ENCODE data around the gene DYNLL1. TPM values are rescaled to one million over a fixed set of nuclear protein-coding genes. Genes with fewer than 3 reads are reported as not detected.
A peak's percentile ranks its signal among the peaks of the same experiment; 100 is the strongest.
"Not testable (repeated sequence)": the region's sequence is repeated elsewhere in the genome, so short reads cannot be mapped to it uniquely, and the experiment has no call there.

The DYNLL1 gene
- total RNA-seq (2021) (251 and 340 TPM in 2 replicates), Bru-seq, nascent RNA (percentile 60 among the genes with signal in this experiment), BruChase-seq, experiment 1, labeled RNA remaining after a 2-hour chase (percentile 67 among the genes with signal in this experiment), BruChase-seq, experiment 2, labeled RNA remaining after a 6-hour chase (percentile 88 among the genes with signal in this experiment)
- long read RNA-seq, transcript DYNLL1-202 (3 exons, 697 nt), result minor isoform, 14 of 228 reads
- long read RNA-seq, transcript DYNLL1-210 (1 exons, 670 nt), result minor isoform, 7 of 228 reads
- long read RNA-seq, transcript DYNLL1-201 (3 exons, 720 nt), result major isoform, 198 of 228 reads
- long read RNA-seq, partial matches to known transcripts, result 0 of 228 reads
- long read RNA-seq, other reads (novel, unspliced or antisense), result 5 of 228 reads

GRCh38 chr12:120495731-120496412, at the start of gene DYNLL1:
Gene DYNLL1 (plus strand): TSS chr12:120496113. CDS start chr12:120496422, 309 bp downstream.
- H3F3A ChIP-seq (ENCODE audit: insufficient read depth, low read depth), result peaks cover 33% of the 10 kb centered on the region
- intact Hi-C loops (cut with micrococcal nuclease; ENCODE audit: unreplicated experiment), result loop anchor here (1.0 to 2.0 kb wide), 4 partner anchors 21 to 139 kb away; partner anchors contain the start of genes COQ5 and SRSF9
- CTCF ChIA-PET, result interaction anchor here (0.7 to 1.1 kb wide), 4 partner anchors 21 to 329 kb away, joined by 4 to 11 read pairs (median 4); no protein-coding TSS in a partner anchor
- H3K4me3 ChIP-seq, result peak within 1 kb of the TSS; percentile 91
- POLR2A ChIA-PET (ENCODE audit: unreplicated experiment), result interaction anchor here (0.5 to 1.6 kb wide), 9 partner anchors 9 to 1926 kb away, joined by 3 to 26 read pairs (median 3); partner anchors contain the start of genes CLIP1, COX6A1, POP5 and RPLP0
- H3K9me3 ChIP-seq (ENCODE audit: insufficient read depth, low read depth), result no peaks in the 10 kb centered on the region
- peaks cover 23% of the 10 kb centered on the region for H4K20me1 ChIP-seq (ENCODE audit: insufficient read depth)
- H2AFZ ChIP-seq, result peak within 1 kb of the TSS; percentile 85
- H3K27ac ChIP-seq, result peak within 1 kb of the TSS; percentile 21; the same call in 1 of the 2 replicates
- peaks cover 8% of the 10 kb centered on the region for H3K36me3 ChIP-seq (ENCODE audit: low read depth)
- H3K79me2 ChIP-seq (ENCODE audit: low read depth), result peaks cover 47% of the 10 kb centered on the region
- peak; percentile 87 to 98 for DNase-seq
- peaks cover 23% of the 10 kb centered on the region for H3K4me1 ChIP-seq (replicated peaks; ENCODE audit: insufficient read depth)
- no TSS peak for BruUV-seq (replicated peaks)
- H3K27me3 ChIP-seq (ENCODE audit: insufficient read depth, low read depth), result no peaks in the 10 kb centered on the region
- TF ChIP-seq CTCF (conservative IDR thresholded peaks at IDR 0.05), result no peak
- no peak for TF ChIP-seq EZH2 (IDR thresholded peaks at IDR 0.05; ENCODE audit: low read depth)
- peak within 1 kb of the TSS; percentile 95 for H3K4me2 ChIP-seq
- H3K9me2 ChIP-seq (ENCODE audit: insufficient read depth), result no peaks in the 10 kb centered on the region

GRCh38 chr12:120446844-120447178, 49.1 kb upstream of the DYNLL1 start:
- H4K20me1 ChIP-seq (ENCODE audit: insufficient read depth); H3K9me2 ChIP-seq (ENCODE audit: insufficient read depth); CTCF ChIA-PET; H3K27me3 ChIP-seq (ENCODE audit: insufficient read depth, low read depth); DNase-seq; H3K9me3 ChIP-seq (ENCODE audit: insufficient read depth, low read depth); BruUV-seq (replicated peaks): not testable (repeated sequence)
- intact Hi-C loops (cut with micrococcal nuclease; ENCODE audit: unreplicated experiment), result loop anchor here (2.0 kb wide), 1 partner anchor 218 kb away; no protein-coding TSS in a partner anchor
- Histone ChIP-seq H3K79me2 (ENCODE audit: low read depth) (peaks cover 77% of the 10 kb centered on the region), H3K4me3 (peak overlapping the region; percentile 73), H3K27ac (peak overlapping the region; percentile 45; the same call in 1 of the 2 replicates), H3F3A (ENCODE audit: insufficient read depth, low read depth) (peaks cover 37% of the 10 kb centered on the region; the same call in 1 of the 2 replicates), H3K4me2 (peak overlapping the region; percentile 84), H2AFZ (peak overlapping the region; percentile 96), H3K4me1 (replicated peaks; ENCODE audit: insufficient read depth) (peaks cover 17% of the 10 kb centered on the region), H3K36me3 (ENCODE audit: low read depth) (peaks cover 23% of the 10 kb centered on the region)
- POLR2A ChIA-PET (ENCODE audit: unreplicated experiment), result interaction anchor here (0.7 kb wide), 1 partner anchor 208 kb away, joined by 5 read pairs; no protein-coding TSS in a partner anchor

- ChIA-PET CTCF (interaction anchor here (0.7 to 1.1 kb wide), 2 partner anchors 41 to 255 kb away, joined by 5 to 10 read pairs; no protein-coding TSS in a partner anchor), POLR2A (ENCODE audit: unreplicated experiment) (no interaction called here)
- Histone ChIP-seq H3K9me3 (ENCODE audit: insufficient read depth, low read depth) (no peaks in the 10 kb centered on the region), H3K4me2 (peak overlapping the region; percentile 84), H3K4me3 (no peak overlapping the region), H3K9me2 (ENCODE audit: insufficient read depth) (no peaks in the 10 kb centered on the region), H3K79me2 (ENCODE audit: low read depth) (peaks cover 75% of the 10 kb centered on the region), H4K20me1 (ENCODE audit: insufficient read depth) (0 out of 2 replicates have a peak, but pooled peaks cover 3% of the 10 kb centered on the region), H2AFZ (no peak overlapping the region), H3K4me1 (replicated peaks; ENCODE audit: insufficient read depth) (peaks cover 17% of the 10 kb centered on the region), H3K27ac (no peak overlapping the region), H3K36me3 (ENCODE audit: low read depth) (peaks cover 22% of the 10 kb centered on the region; the same call in 1 of the 2 replicates), H3K27me3 (ENCODE audit: insufficient read depth, low read depth) (no peaks in the 10 kb centered on the region), H3F3A (ENCODE audit: insufficient read depth, low read depth) (peaks cover 38% of the 10 kb centered on the region; the same call in 1 of the 2 replicates)
- intact Hi-C loops (cut with micrococcal nuclease; ENCODE audit: unreplicated experiment), result loop anchor here (2.0 kb wide), 1 partner anchor 219 kb away; no protein-coding TSS in a partner anchor
- BruUV-seq (replicated peaks), result no TSS peak
- no peak for TF ChIP-seq CTCF (conservative IDR thresholded peaks at IDR 0.05)
- TF ChIP-seq EZH2 (IDR thresholded peaks at IDR 0.05; ENCODE audit: low read depth), result no peak
- no peak for DNase-seq
Observed at GRCh38 chr12:120447992-120448391, 47.9 kb upstream of the DYNLL1 start.

- H3K27ac ChIP-seq; H3K9me2 ChIP-seq (ENCODE audit: insufficient read depth); CTCF ChIA-PET; DNase-seq; H3K4me3 ChIP-seq; H3K4me1 ChIP-seq (replicated peaks; ENCODE audit: insufficient read depth); H2AFZ ChIP-seq; H3K4me2 ChIP-seq; intact Hi-C loops (cut with micrococcal nuclease; ENCODE audit: unreplicated experiment); H3K27me3 ChIP-seq (ENCODE audit: insufficient read depth, low read depth); H3K9me3 ChIP-seq (ENCODE audit: insufficient read depth, low read depth); BruUV-seq (replicated peaks); H3K36me3 ChIP-seq (ENCODE audit: low read depth): not testable (repeated sequence)
- peaks cover 35% of the 10 kb centered on the region for H3K79me2 ChIP-seq (ENCODE audit: low read depth)
- H4K20me1 ChIP-seq (ENCODE audit: insufficient read depth), result peaks cover 29% of the 10 kb centered on the region
- peaks cover 52% of the 10 kb centered on the region; the same call in 1 of the 2 replicates for H3F3A ChIP-seq (ENCODE audit: insufficient read depth, low read depth)
- POLR2A ChIA-PET (ENCODE audit: unreplicated experiment), result interaction anchor here (0.6 kb wide), 1 partner anchor 899 kb away, joined by 11 read pairs; the partner anchor contains the start of gene ANAPC5
Observed at GRCh38 chr12:120452524-120452923, 43.4 kb upstream of the DYNLL1 start.

Measured in PC-9 (cell line).